ENCODE measurements around the gene TPK1.

The TPK1 gene

GRCh38 chr7:144775749-144776148 is 60.1 kb downstream of the TPK1 start:
- Histone ChIP-seq H3K4ac (ENCODE audit: low read depth, low read length) (no peak overlapping the region), H4K5ac (ENCODE audit: low read length) (no peak overlapping the region), H3K18ac (ENCODE audit: low read length) (no peak overlapping the region), H2BK15ac (replicated peaks; ENCODE audit: low read depth) (no peak overlapping the region), H3K4me1 (ENCODE audit: control insufficient read depth, low read depth, low read length) (no peaks in the 10 kb centered on the region), H2BK5ac (ENCODE audit: low read length) (no peak overlapping the region), H3K79me1 (ENCODE audit: low read length) (no peaks in the 10 kb centered on the region), H3K79me2 (ENCODE audit: control insufficient read depth, insufficient read depth, low read length) (no peaks in the 10 kb centered on the region), H3K23ac (ENCODE audit: low read length) (no peak overlapping the region), H3K27ac (ENCODE audit: low read depth, low read length) (no peak overlapping the region), H4K8ac (ENCODE audit: low read depth, low read length) (no peak overlapping the region), H3K27me3 (ENCODE audit: insufficient read depth, low read length, poor library complexity) (no peaks in the 10 kb centered on the region), H3K4me3 (ENCODE audit: low read length) (no peak overlapping the region), H3K9ac (ENCODE audit: low read length) (no peak overlapping the region), H3K4me2 (ENCODE audit: low read length) (no peak overlapping the region), H2AK5ac (ENCODE audit: low read length) (no peak overlapping the region), H3K56ac (ENCODE audit: low read length) (no peak overlapping the region), H2BK120ac (ENCODE audit: low read depth, low read length) (no peak overlapping the region), H3K36me3 (ENCODE audit: control insufficient read depth, insufficient read depth, low read length) (no peaks in the 10 kb centered on the region)
- WGBS (ENCODE audit: extremely low coverage, insufficient coverage, low lambda C conversion rate) = no CpG with 5 or more reads among the region's 2 CpGs
- no peak for DNase-seq

DNA sequence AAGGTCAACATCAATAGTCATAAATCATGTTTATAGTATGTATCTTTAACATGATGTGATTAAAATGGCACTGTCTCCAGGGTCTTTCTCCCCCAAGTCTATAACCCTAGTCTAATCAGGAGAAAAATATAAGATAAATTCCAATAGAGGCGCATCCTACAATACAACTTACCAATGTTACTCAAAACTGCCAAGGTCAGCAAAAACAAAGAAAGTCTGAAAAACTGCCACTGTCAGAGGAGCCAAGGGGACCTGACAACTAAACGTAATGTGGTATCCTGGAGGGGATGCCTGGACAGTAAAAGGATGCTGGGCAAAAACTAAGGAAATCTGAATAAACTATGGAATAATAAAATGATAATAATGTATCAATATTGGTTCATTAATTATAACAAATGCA is 63.9 kb downstream of the TPK1 start:
- no peak overlapping the region for H2BK5ac ChIP-seq (ENCODE audit: low read length)
- H2BK15ac ChIP-seq (replicated peaks; ENCODE audit: low read depth) = no peak overlapping the region
- H3K4ac ChIP-seq (ENCODE audit: low read depth, low read length) = no peak overlapping the region
- H4K5ac ChIP-seq (ENCODE audit: low read length) = no peak overlapping the region
- no peaks in the 10 kb centered on the region for H3K79me2 ChIP-seq (ENCODE audit: control insufficient read depth, insufficient read depth, low read length)
- no peak for DNase-seq
- no CpG with 5 or more reads among the region's 2 CpGs for WGBS (ENCODE audit: extremely low coverage, insufficient coverage, low lambda C conversion rate)
- H3K9ac ChIP-seq (ENCODE audit: low read length) = no peak overlapping the region
- H3K79me1 ChIP-seq (ENCODE audit: low read length) = no peaks in the 10 kb centered on the region
- no peak overlapping the region for H3K27ac ChIP-seq (ENCODE audit: low read depth, low read length)
- no peak overlapping the region for H3K18ac ChIP-seq (ENCODE audit: low read length)
- no peak overlapping the region for H3K4me3 ChIP-seq (ENCODE audit: low read length)
- no peaks in the 10 kb centered on the region for H3K27me3 ChIP-seq (ENCODE audit: insufficient read depth, low read length, poor library complexity)
- no peak overlapping the region for H2AK5ac ChIP-seq (ENCODE audit: low read length)
- no peak overlapping the region for H3K56ac ChIP-seq (ENCODE audit: low read length)
- no peak overlapping the region for H3K4me2 ChIP-seq (ENCODE audit: low read length)
- H2BK120ac ChIP-seq (ENCODE audit: low read depth, low read length) = no peak overlapping the region
- no peaks in the 10 kb centered on the region for H3K36me3 ChIP-seq (ENCODE audit: control insufficient read depth, insufficient read depth, low read length)
- H3K23ac ChIP-seq (ENCODE audit: low read length) = no peak overlapping the region
- no peak overlapping the region for H4K8ac ChIP-seq (ENCODE audit: low read depth, low read length)
- H3K4me1 ChIP-seq (ENCODE audit: control insufficient read depth, low read depth, low read length) = no peaks in the 10 kb centered on the region

GRCh38 chr7:144771174-144771573 is 64.7 kb downstream of the TPK1 start:
- Histone ChIP-seq H3K4me1 (ENCODE audit: control insufficient read depth, low read depth, low read length) (no peaks in the 10 kb centered on the region), H3K9ac (ENCODE audit: low read length) (no peak overlapping the region), H3K23ac (ENCODE audit: low read length) (no peak overlapping the region), H3K79me1 (ENCODE audit: low read length) (no peaks in the 10 kb centered on the region), H3K56ac (ENCODE audit: low read length) (no peak overlapping the region), H3K27me3 (ENCODE audit: insufficient read depth, low read length, poor library complexity) (no peaks in the 10 kb centered on the region), H3K27ac (ENCODE audit: low read depth, low read length) (no peak overlapping the region), H2BK15ac (replicated peaks; ENCODE audit: low read depth) (no peak overlapping the region), H3K18ac (ENCODE audit: low read length) (no peak overlapping the region), H3K4me3 (ENCODE audit: low read length) (no peak overlapping the region), H3K36me3 (ENCODE audit: control insufficient read depth, insufficient read depth, low read length) (no peaks in the 10 kb centered on the region), H2AK5ac (ENCODE audit: low read length) (no peak overlapping the region), H4K5ac (ENCODE audit: low read length) (no peak overlapping the region), H2BK5ac (ENCODE audit: low read length) (no peak overlapping the region), H2BK120ac (ENCODE audit: low read depth, low read length) (no peak overlapping the region), H3K79me2 (ENCODE audit: control insufficient read depth, insufficient read depth, low read length) (no peaks in the 10 kb centered on the region), H4K8ac (ENCODE audit: low read depth, low read length) (no peak overlapping the region), H3K4ac (ENCODE audit: low read depth, low read length) (no peak overlapping the region), H3K4me2 (ENCODE audit: low read length) (no peak overlapping the region)
- no peak for DNase-seq
- WGBS (ENCODE audit: extremely low coverage, insufficient coverage, low lambda C conversion rate) = no CpG with 5 or more reads among the region's 2 CpGs

- H3K4me1 ChIP-seq (ENCODE audit: control insufficient read depth, low read depth, low read length) = no peaks in the 10 kb centered on the region
- WGBS (ENCODE audit: extremely low coverage, insufficient coverage, low lambda C conversion rate) = no CpG with 5 or more reads among the region's 2 CpGs
Measured at GRCh38 chr7:144769352-144769751, 66.5 kb downstream of the TPK1 start.

GRCh38 chr7:144768633-144769032 is 67.2 kb downstream of the TPK1 start:
- Histone ChIP-seq H3K79me1 (ENCODE audit: low read length) (no peaks in the 10 kb centered on the region), H2BK5ac (ENCODE audit: low read length) (no peak overlapping the region)
- WGBS (ENCODE audit: extremely low coverage, insufficient coverage, low lambda C conversion rate) = no CpG with 5 or more reads among the region's 2 CpGs

More at GRCh38 chr7:144769352-144769751, 66.5 kb downstream of the TPK1 start:
- no peak overlapping the region for H2BK120ac ChIP-seq (ENCODE audit: low read depth, low read length)
- no peak overlapping the region for H3K4me3 ChIP-seq (ENCODE audit: low read length)
- H3K4me2 ChIP-seq (ENCODE audit: low read length) = no peak overlapping the region
- no peak overlapping the region for H3K23ac ChIP-seq (ENCODE audit: low read length)
- no peak overlapping the region for H2AK5ac ChIP-seq (ENCODE audit: low read length)
- no peaks in the 10 kb centered on the region for H3K27me3 ChIP-seq (ENCODE audit: insufficient read depth, low read length, poor library complexity)
- no peak overlapping the region for H4K8ac ChIP-seq (ENCODE audit: low read depth, low read length)
- H3K18ac ChIP-seq (ENCODE audit: low read length) = no peak overlapping the region
- no peak overlapping the region for H2BK5ac ChIP-seq (ENCODE audit: low read length)
- no peak overlapping the region for H3K9ac ChIP-seq (ENCODE audit: low read length)
- no peak overlapping the region for H4K5ac ChIP-seq (ENCODE audit: low read length)
- no peak overlapping the region for H2BK15ac ChIP-seq (replicated peaks; ENCODE audit: low read depth)
- H3K79me1 ChIP-seq (ENCODE audit: low read length) = no peaks in the 10 kb centered on the region
- no peak overlapping the region for H3K4ac ChIP-seq (ENCODE audit: low read depth, low read length)
- H3K79me2 ChIP-seq (ENCODE audit: control insufficient read depth, insufficient read depth, low read length) = no peaks in the 10 kb centered on the region
- H3K56ac ChIP-seq (ENCODE audit: low read length) = no peak overlapping the region
- H3K36me3 ChIP-seq (ENCODE audit: control insufficient read depth, insufficient read depth, low read length) = no peaks in the 10 kb centered on the region
- no peak overlapping the region for H3K27ac ChIP-seq (ENCODE audit: low read depth, low read length)
- no peak for DNase-seq

DNA sequence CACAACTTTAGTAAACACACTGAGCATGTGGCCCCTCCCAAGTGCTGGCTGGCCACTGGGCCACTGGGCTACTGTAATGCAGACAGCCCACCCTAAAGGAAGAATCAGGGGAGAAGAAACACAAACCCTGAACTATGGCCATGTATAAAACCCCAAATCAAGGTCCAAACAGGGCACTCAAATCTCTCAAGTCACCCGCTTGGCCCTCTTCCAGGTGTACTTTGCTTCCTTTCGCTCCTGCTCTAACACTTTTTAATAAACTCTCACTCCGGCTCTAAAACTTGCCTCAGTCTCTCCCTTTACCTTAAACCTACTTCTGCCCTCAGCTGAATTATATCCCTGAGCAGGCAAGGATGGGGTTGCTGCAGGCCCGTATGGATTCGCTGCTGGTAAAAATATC is 72.6 kb downstream of the TPK1 start:
- H3K79me1 ChIP-seq (ENCODE audit: low read length) = no peaks in the 10 kb centered on the region
- H3K4ac ChIP-seq (ENCODE audit: low read depth, low read length) = no peak overlapping the region
- H3K27ac ChIP-seq (ENCODE audit: low read depth, low read length) = no peak overlapping the region
- no peak overlapping the region for H3K18ac ChIP-seq (ENCODE audit: low read length)
- H2BK15ac ChIP-seq (replicated peaks; ENCODE audit: low read depth) = no peak overlapping the region
- H3K27me3 ChIP-seq (ENCODE audit: insufficient read depth, low read length, poor library complexity) = no peaks in the 10 kb centered on the region
- no peaks in the 10 kb centered on the region for H3K4me1 ChIP-seq (ENCODE audit: control insufficient read depth, low read depth, low read length)
- no peak overlapping the region for H2BK120ac ChIP-seq (ENCODE audit: low read depth, low read length)
- no CpG with 5 or more reads among the region's 5 CpGs for WGBS (ENCODE audit: extremely low coverage, insufficient coverage, low lambda C conversion rate)
- DNase-seq = no peak
- no peaks in the 10 kb centered on the region for H3K79me2 ChIP-seq (ENCODE audit: control insufficient read depth, insufficient read depth, low read length)
- H3K4me2 ChIP-seq (ENCODE audit: low read length) = no peak overlapping the region
- no peak overlapping the region for H4K5ac ChIP-seq (ENCODE audit: low read length)
- no peak overlapping the region for H2BK5ac ChIP-seq (ENCODE audit: low read length)
- H3K23ac ChIP-seq (ENCODE audit: low read length) = no peak overlapping the region
- no peak overlapping the region for H4K8ac ChIP-seq (ENCODE audit: low read depth, low read length)
- no peak overlapping the region for H3K9ac ChIP-seq (ENCODE audit: low read length)
- no peak overlapping the region for H3K4me3 ChIP-seq (ENCODE audit: low read length)
- H3K36me3 ChIP-seq (ENCODE audit: control insufficient read depth, insufficient read depth, low read length) = no peaks in the 10 kb centered on the region
- no peak overlapping the region for H3K56ac ChIP-seq (ENCODE audit: low read length)
- no peak overlapping the region for H2AK5ac ChIP-seq (ENCODE audit: low read length)

More at GRCh38 chr7:144768633-144769032, 67.2 kb downstream of the TPK1 start:
- Histone ChIP-seq H3K9ac (ENCODE audit: low read length) (no peak overlapping the region), H3K27ac (ENCODE audit: low read depth, low read length) (no peak overlapping the region), H2BK120ac (ENCODE audit: low read depth, low read length) (no peak overlapping the region), H4K5ac (ENCODE audit: low read length) (no peak overlapping the region), H2AK5ac (ENCODE audit: low read length) (no peak overlapping the region), H3K36me3 (ENCODE audit: control insufficient read depth, insufficient read depth, low read length) (no peaks in the 10 kb centered on the region), H2BK15ac (replicated peaks; ENCODE audit: low read depth) (no peak overlapping the region), H3K4ac (ENCODE audit: low read depth, low read length) (no peak overlapping the region), H3K79me2 (ENCODE audit: control insufficient read depth, insufficient read depth, low read length) (no peaks in the 10 kb centered on the region), H3K18ac (ENCODE audit: low read length) (no peak overlapping the region), H3K56ac (ENCODE audit: low read length) (no peak overlapping the region), H3K23ac (ENCODE audit: low read length) (no peak overlapping the region), H3K4me2 (ENCODE audit: low read length) (no peak overlapping the region), H3K4me3 (ENCODE audit: low read length) (no peak overlapping the region), H3K4me1 (ENCODE audit: control insufficient read depth, low read depth, low read length) (no peaks in the 10 kb centered on the region), H4K8ac (ENCODE audit: low read depth, low read length) (no peak overlapping the region), H3K27me3 (ENCODE audit: insufficient read depth, low read length, poor library complexity) (no peaks in the 10 kb centered on the region)
- DNase-seq = no peak

All from mesendoderm (in vitro differentiated cells).